ENCODE measurements around the gene SYVN1.
"Not testable (repeated sequence)": the region's sequence is repeated elsewhere in the genome, so short reads cannot be mapped to it uniquely, and the experiment has no call there.

Gene SYVN1

DNA sequence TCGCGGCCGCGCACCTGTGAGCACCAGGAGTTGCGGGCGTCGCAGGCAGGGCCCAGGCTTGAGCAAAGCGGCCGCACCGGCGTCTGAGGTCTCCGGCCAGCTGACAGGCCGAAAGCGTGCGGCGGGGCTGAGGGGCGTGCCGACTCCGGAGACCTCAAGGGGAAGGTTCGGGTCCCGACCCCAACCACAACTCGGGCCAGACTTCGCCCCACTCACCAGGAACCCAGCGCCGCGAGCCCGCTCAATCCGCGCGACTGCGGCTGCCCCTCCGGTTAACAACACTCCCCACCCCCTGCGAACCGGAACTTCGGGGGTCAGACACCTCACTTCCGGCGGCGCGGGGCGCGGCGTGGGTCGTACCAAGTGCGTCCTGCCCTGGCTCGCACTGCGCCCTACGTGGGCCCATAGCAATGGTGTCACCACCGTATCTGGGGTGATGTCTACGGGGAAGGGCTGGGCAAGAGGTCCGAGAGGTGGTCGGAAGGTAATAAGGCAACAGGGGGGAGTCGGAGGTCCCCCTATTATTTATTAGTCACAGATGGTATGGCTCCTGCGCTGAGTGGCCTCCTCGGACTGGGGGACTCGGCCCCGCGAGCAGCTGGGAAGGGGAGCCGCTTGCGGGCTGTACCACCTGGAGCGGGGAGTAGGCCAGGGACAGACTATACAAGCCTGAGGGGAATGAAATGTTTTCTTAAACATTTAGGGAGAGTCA, at the start of gene SYVN1:
TSS of gene SYVN1 (minus strand) at position 280 of the 712 bp plus-strand sequence. CDS start 918 bp downstream, outside the sequence.
- DNase-seq: peak; percentile 96

GRCh38 chr11:65183201-65183891, 49.0 kb upstream of the SYVN1 start:
- no peak for DNase-seq

- peak; percentile 56 for DNase-seq
These were observed 48.2 kb upstream of the SYVN1 start for GRCh38 chr11:65182258-65183170.

GRCh38 chr11:65181569-65182257, 47.4 kb upstream of the SYVN1 start, which contains the start of gene CAPN1:
Gene CAPN1, plus strand, starts transcription at chr11:65181928. Its CDS starts 774 bp downstream, at chr11:65182702.
- DNase-seq: peak; percentile 83

DNA sequence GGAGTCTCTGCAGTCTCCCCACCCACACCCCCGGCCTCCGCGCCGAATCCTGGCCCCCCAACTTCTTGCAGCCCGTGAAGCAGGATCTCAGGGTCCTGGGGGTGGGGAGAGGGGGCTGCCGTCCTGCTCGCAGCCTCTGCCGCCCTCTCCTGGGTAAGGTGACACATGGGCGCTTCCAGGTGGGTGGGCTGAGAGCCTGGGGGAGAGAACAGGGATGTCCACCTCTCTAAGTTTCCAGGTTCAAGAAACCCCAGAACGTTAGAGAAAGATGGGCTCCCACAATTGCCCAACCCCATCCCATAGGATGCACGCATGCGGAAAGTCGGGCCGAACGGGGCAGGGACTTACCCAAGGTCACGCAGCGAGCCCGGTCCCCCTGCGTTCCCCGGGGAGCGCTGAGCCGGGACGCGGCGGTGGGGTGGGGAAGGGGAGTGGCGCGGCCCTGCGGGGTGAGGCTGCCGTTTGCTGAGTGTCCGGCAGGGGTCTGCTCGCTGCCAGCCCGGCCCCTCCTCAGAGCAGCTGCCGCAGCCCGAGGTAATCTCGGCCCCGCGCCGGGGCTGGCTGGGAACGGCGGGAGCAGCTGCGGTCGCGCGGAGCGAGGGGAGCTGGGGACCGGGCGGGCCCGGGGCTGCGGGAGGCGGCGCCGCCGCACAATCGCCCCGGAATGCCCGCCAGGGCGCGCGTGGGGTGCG, 46.7 kb upstream of the SYVN1 start:
- DNase-seq: peak; percentile 85

DNA sequence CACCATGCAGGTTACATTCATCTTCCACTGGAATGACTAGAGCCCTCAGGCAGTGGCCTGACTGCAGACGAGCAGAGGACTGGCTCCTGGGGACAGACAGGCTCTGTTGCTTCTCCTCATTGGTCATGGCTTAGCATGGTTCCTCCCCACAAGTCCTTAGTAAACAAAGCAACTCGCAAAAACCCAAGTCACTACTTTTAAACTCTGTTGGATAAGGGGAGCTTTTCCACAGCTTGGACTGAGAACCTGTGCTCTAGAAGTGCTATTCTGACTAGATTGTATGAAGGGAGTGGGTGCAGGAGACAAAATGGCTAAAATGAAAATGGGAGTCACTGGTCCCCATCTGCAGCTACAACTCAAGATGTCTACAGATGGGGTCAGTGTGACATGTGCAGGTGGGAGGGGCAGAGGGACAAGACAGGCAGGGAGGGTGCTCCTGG, 40.3 kb upstream of the SYVN1 start:
- not testable (repeated sequence) for DNase-seq

- DNase-seq: no peak
These were observed 38.3 kb upstream of the SYVN1 start for GRCh38 chr11:65172600-65172999.

GRCh38 chr11:65170058-65170534, 35.8 kb upstream of the SYVN1 start, which contains the start of gene SPDYC:
Gene SPDYC, plus strand, starts transcription at chr11:65170233. Its CDS starts 1,125 bp downstream, at chr11:65171358.
- DNase-seq: no peak

DNA sequence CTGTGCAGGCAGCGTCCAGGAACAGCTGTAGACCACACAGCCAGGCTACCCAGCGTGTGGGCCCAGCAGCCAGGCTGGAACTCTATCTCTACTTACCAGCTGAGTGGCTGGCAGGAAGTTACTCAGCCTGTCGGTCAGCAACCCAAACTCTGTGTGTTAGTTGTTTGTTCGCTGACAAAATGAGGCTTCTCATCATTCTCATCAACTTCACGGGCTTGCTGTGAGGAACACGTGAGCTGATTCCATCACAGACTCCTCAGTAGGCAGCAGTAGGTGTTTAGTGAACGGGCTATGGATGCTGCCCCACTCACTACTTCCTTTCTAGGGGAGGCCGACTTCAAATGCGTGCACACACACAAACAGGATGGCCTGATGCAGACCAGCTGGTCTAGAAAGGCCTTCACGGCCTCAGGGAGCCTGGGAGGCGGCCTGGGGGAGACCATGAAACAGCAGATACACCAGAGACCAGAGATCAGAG, 34.9 kb upstream of the SYVN1 start:
- no peak for DNase-seq

- no peak for DNase-seq
These were observed 33.3 kb upstream of the SYVN1 start for GRCh38 chr11:65167656-65168055.

DNA sequence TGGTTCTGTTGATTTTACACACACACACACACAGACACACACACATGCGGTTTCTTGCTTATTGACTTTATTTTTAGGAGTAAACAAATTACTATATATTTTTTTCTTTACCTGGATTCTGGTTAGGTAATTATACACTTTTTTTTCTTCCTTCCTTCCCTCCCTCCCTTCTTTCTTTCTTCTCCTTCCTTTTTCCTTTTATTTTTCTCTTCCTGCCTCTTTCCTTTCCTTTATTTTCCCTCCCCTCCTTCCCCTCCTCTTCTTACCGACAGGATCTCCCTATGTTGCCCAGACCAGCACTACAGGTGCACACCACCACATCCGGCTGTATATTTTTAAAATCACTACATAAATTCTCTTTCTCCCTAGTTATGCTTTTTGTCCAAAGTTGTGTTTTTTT, 32.6 kb upstream of the SYVN1 start:
- no peak for DNase-seq

DNA sequence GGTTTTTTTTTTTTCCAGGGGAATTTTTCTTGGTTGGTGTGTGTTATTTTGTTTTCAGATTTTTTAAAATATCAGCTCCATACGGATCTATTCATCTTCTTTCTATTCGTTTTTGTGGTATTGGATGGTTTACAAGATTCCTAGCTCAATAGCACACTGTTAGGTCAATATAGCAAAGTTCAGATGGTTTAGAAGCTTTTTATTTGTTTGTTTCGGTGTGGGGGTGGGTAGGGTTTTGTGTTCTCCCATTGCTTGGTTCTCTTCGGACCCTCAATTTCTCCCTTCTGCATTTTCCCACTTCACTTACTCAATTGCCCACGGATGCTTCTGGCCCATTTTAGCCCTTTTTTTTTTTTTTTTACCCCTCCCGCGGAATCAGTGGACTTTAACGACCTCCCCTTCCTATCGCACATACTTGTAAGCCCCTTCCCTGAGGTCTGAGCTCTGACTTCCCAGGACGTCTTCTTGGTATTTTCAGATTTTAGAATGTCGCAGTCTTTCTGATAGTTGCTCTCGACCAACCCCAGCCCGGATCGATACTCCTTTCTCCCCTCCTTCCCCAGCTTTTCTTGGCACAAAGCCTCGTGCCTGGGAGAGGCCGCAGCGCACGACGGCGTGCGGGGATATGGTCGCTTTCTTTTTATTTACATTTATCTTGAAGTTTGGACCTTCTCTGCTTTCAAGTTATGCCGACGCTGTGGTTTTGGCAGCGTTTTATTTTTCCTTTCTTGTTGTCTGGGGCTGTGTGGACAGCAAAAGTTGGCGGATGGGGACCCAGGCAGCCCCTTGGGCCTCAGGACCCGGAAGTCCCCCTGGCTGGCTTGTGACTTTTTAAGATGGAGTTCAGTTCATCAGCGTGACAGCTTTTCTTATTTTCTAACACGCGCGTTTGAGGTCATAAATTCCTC, 31.3 kb upstream of the SYVN1 start:
- DNase-seq: no peak

GRCh38 chr11:65163684-65164083, 29.4 kb upstream of the SYVN1 start:
- DNase-seq: no peak

- DNase-seq: no peak
These were observed 26.3 kb upstream of the SYVN1 start for GRCh38 chr11:65160643-65161042.

GRCh38 chr11:65159012-65159411, 24.7 kb upstream of the SYVN1 start:
- DNase-seq: no peak

GRCh38 chr11:65157336-65157735, 23.0 kb upstream of the SYVN1 start:
- no peak for DNase-seq

- no peak for DNase-seq
These were observed 22.6 kb upstream of the SYVN1 start for GRCh38 chr11:65156926-65157325.

GRCh38 chr11:65156256-65156655, 21.9 kb upstream of the SYVN1 start:
- DNase-seq: no peak

- no peak for DNase-seq
These were observed 17.8 kb upstream of the SYVN1 start for GRCh38 chr11:65152122-65152521.

DNA sequence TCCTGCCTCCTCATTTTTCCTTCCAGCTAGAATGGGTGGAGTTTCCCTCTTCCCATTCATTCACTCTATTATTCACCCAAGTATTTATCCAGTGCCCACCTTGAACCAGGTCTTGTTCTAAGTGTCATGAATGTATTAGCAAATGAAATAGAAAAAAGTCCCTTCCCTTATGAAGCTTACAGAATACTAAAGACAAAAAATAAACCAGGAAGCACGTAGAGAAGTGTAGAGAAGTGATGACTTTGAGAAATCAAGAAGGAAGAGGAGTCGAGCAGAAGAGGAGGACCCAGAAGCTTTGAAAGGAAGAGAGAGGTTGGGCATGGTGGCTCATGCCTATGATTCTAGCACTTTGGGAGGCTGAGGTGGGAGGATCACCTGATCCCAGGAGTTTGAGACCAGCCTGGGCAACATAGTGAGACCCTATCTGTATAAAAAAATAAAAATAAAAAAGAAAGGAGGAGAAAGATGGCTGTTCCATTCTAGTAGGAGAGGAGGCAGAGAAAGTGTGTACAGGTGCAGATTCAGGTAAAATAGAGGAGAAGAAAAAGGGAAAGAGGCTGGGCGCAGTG, 17.1 kb upstream of the SYVN1 start:
- no peak for DNase-seq
